ENCODE measurements around the gene PHOSPHO1.
A peak's percentile ranks its signal among the peaks of the same experiment; 100 is the strongest.

Gene PHOSPHO1

GRCh38 chr17:49247944-49248343, 17.4 kb upstream of the PHOSPHO1 start:
- TF ChIP-seq YY1 (tag by site-specific recombination; IDR thresholded peaks at IDR 0.05) (no peak), ZNF623 (tag by site-specific recombination; IDR thresholded peaks at IDR 0.05) (peak; percentile 48; the same call in 1 of the 2 replicates), KLF1 (tag by site-specific recombination; IDR thresholded peaks at IDR 0.05) (0 out of 2 replicates have a peak, but pooled peaks have one; percentile 61), ZNF664 (tag by site-specific recombination; IDR thresholded peaks at IDR 0.05) (no peak), ZNF837 (tag by site-specific recombination; IDR thresholded peaks at IDR 0.05) (no peak), ZNF571 (tag by site-specific recombination; IDR thresholded peaks at IDR 0.05) (no peak), GLIS1 (tag by site-specific recombination; IDR thresholded peaks at IDR 0.05) (no peak), ZNF558 (tag by site-specific recombination; IDR thresholded peaks at IDR 0.05) (no peak), ZFHX2 (tag by site-specific recombination; conservative IDR thresholded peaks at IDR 0.05) (no peak), PRDM4 (tag by site-specific recombination; IDR thresholded peaks at IDR 0.05) (no peak), ZNF585B (tag by site-specific recombination; IDR thresholded peaks at IDR 0.05) (no peak), KLF7 (tag by site-specific recombination; IDR thresholded peaks at IDR 0.05; ENCODE audit: borderline replicate concordance) (no peak), TCF7L2 (IDR thresholded peaks at IDR 0.05; ENCODE audit: borderline replicate concordance, low read depth, low read length) (no peak), ZEB2 (tag by site-specific recombination; IDR thresholded peaks at IDR 0.05) (no peak), ZNF626 (tag by site-specific recombination; IDR thresholded peaks at IDR 0.05) (no peak), ZNF768 (tag by site-specific recombination; IDR thresholded peaks at IDR 0.05) (no peak), SETDB1 (IDR thresholded peaks at IDR 0.05; ENCODE audit: insufficient read length, low read length) (no peak), ZFP69B (tag by site-specific recombination; IDR thresholded peaks at IDR 0.05) (no peak), ZNF843 (tag by site-specific recombination; IDR thresholded peaks at IDR 0.05) (no peak), ZNF510 (tag by site-specific recombination; IDR thresholded peaks at IDR 0.05; ENCODE audit: insufficient replicate concordance) (no peak), ZNF24 (tag by site-specific recombination; IDR thresholded peaks at IDR 0.05) (no peak), ZNF701 (tag by site-specific recombination; IDR thresholded peaks at IDR 0.05) (no peak), ZNF133 (tag by site-specific recombination; IDR thresholded peaks at IDR 0.05) (no peak), ZNF26 (tag by site-specific recombination; IDR thresholded peaks at IDR 0.05) (no peak), WT1 (tag by site-specific recombination; IDR thresholded peaks at IDR 0.05) (peak; percentile 41; the same call in 1 of the 2 replicates), TSHZ1 (tag by site-specific recombination; IDR thresholded peaks at IDR 0.05; ENCODE audit: borderline replicate concordance) (no peak)
- CTCF ChIA-PET = interaction anchor here (0.6 to 1.6 kb wide), 4 partner anchors 13 to 45 kb away, joined by 3 to 7 read pairs (median 4); no protein-coding TSS in a partner anchor
- Histone ChIP-seq H3K9me3 (ENCODE audit: control insufficient read depth, insufficient read depth, low read depth, low read length) (no peaks in the 10 kb centered on the region), H3K36me3 (ENCODE audit: control insufficient read depth in 2 of 2, insufficient read depth in 1 of 2, low read length in 2 of 2) (no peaks in the 10 kb centered on the region), H3K4me1 (ENCODE audit: control insufficient read depth, insufficient read depth, low read length) (peaks cover 3% of the 10 kb centered on the region; the same call in 1 of the 2 replicates), H3K4me3 (ENCODE audit: low read depth, low read length) (no peak overlapping the region), H3K27ac (ENCODE audit: extremely low read depth, low read depth, low read length) (no peak overlapping the region)
- POLR2A ChIA-PET = no interaction called here

Data from HEK293 (cell line).